ENCODE results near the gene IL18. TPM values are rescaled to one million over a fixed set of nuclear protein-coding genes. Genes with fewer than 3 reads are reported as not detected.
"Not testable (repeated sequence)": the region's sequence is repeated elsewhere in the genome, so short reads cannot be mapped to it uniquely, and the experiment has no call there.

IL18 gene
- total RNA-seq, 1 donor from 2014 or later: not detected

GRCh38 chr11:112121981-112122615 is 41.8 kb downstream of the IL18 start:
- no peak for DNase-seq (ENCODE audit: low read depth)

- peak; percentile 39 for DNase-seq (ENCODE audit: low read depth)
Measured at GRCh38 chr11:112118176-112118575, 45.7 kb downstream of the IL18 start.

GRCh38 chr11:112115386-112115785 is 48.5 kb downstream of the IL18 start:
- DNase-seq (ENCODE audit: low read depth): no peak

GRCh38 chr11:112114460-112114859 is 49.4 kb downstream of the IL18 start:
- no peak for DNase-seq (ENCODE audit: low read depth)

- peak; percentile 70 for DNase-seq (ENCODE audit: low read depth)
Measured at GRCh38 chr11:112113539-112114457, 50.1 kb downstream of the IL18 start.

GRCh38 chr11:112106070-112106469 is 57.8 kb downstream of the IL18 start:
- no peak for DNase-seq (ENCODE audit: low read depth)

- DNase-seq (ENCODE audit: low read depth): no peak
Measured at GRCh38 chr11:112103446-112103845, 60.4 kb downstream of the IL18 start.

- no peak for DNase-seq (ENCODE audit: low read depth)
Measured at GRCh38 chr11:112100462-112100861, 63.4 kb downstream of the IL18 start.

- no peak for DNase-seq (ENCODE audit: low read depth)
Measured at GRCh38 chr11:112097734-112098528, 66.0 kb downstream of the IL18 start.

- DNase-seq (ENCODE audit: low read depth): no peak
Measured at GRCh38 chr11:112096194-112096593, 67.7 kb downstream of the IL18 start.

- DNase-seq (ENCODE audit: low read depth): not testable (repeated sequence)
Measured at GRCh38 chr11:112095302-112095701, 68.6 kb downstream of the IL18 start.

Other genes with a start within 250 kb of the IL18 start
- 0.70 and 1.7 TPM in 2 replicates for gene C11orf52, start 245.2 kb downstream of the IL18 start, total RNA-seq
- gene DIXDC1, start 226.8 kb downstream of the IL18 start, total RNA-seq: 17.7 and 19.6 TPM in 2 replicates
- 41.9 and 65.1 TPM in 2 replicates for gene DLAT, start 138.7 kb downstream of the IL18 start, total RNA-seq
- 1.1 and 1.5 TPM in 2 replicates for gene PIH1D2, start 90.1 kb downstream of the IL18 start, total RNA-seq
- gene NKAPD1, start 89.8 kb downstream of the IL18 start, total RNA-seq: 20.6 and 29.3 TPM in 2 replicates
- 55.0 and 62.6 TPM in 2 replicates for gene TIMM8B, start 77.3 kb downstream of the IL18 start, total RNA-seq
- gene SDHD, start 77.2 kb downstream of the IL18 start, total RNA-seq: 107 and 123 TPM in 2 replicates
- not detected in 2 replicates for gene TEX12, start 3.3 kb upstream of the IL18 start, total RNA-seq
- gene BCO2, start 11.4 kb upstream of the IL18 start, total RNA-seq: 0.80 and 0.99 TPM in 2 replicates
- gene PTS, start 62.3 kb upstream of the IL18 start, total RNA-seq: 27.9 and 32.8 TPM in 2 replicates
- gene PLET1, start 96.8 kb upstream of the IL18 start, total RNA-seq: not detected in 2 replicates